NB4 (cell line): ENCODE results near the gene GPR21.

Experiments used
- CTCF ChIP-seq: IDR thresholded peaks from one replicate; pipeline ENCODE4 v1.5.1; 2012; ENCODE audit warnings: low read depth, low read length
- POLR2A ChIP-seq: IDR thresholded peaks from 2 replicates; pipeline ENCODE4 v1.6.1; 2011; ENCODE audit warnings: mild to moderate bottlenecking; ENCODE audit not compliant: insufficient read length; ENCODE audit errors: extremely low read depth

GRCh38 chr9:122988920-122989621, 44.4 kb upstream of the GPR21 start:
- TF ChIP-seq CTCF (no peak), POLR2A (no peak)
